Hematopoietic multipotent progenitor cell treated with erythropoietin and hydrocortisone succinate and interleukin-3 and kit ligand, for 6 days (in vitro differentiated cells): ENCODE data around the gene SLC9A7.
"Not testable (repeated sequence)": the region's sequence is repeated elsewhere in the genome, so short reads cannot be mapped to it uniquely, and the experiment has no call there.

Experiments
- DNase-seq: peaks from one replicate; pipeline ENCODE4 v3.0.0-alpha.2; 2015

Gene SLC9A7

GRCh38 chrX:46754036-46754435 is 4.9 kb downstream of the SLC9A7 start:
- DNase-seq = peak; percentile 16

GRCh38 chrX:46750889-46751288 is 8.0 kb downstream of the SLC9A7 start:
- DNase-seq = no peak

GRCh38 chrX:46744009-46744408 is 14.9 kb downstream of the SLC9A7 start:
- no peak for DNase-seq

GRCh38 chrX:46743046-46743445 is 15.9 kb downstream of the SLC9A7 start:
- DNase-seq = peak; percentile 56

GRCh38 chrX:46739736-46740135 is 19.2 kb downstream of the SLC9A7 start:
- no peak for DNase-seq

GRCh38 chrX:46737462-46737861 is 21.5 kb downstream of the SLC9A7 start:
- DNase-seq = no peak

GRCh38 chrX:46737041-46737440 is 21.9 kb downstream of the SLC9A7 start:
- no peak for DNase-seq

GRCh38 chrX:46735622-46736021 is 23.3 kb downstream of the SLC9A7 start:
- DNase-seq = peak; percentile 12

- DNase-seq = no peak
These were observed 25.7 kb downstream of the SLC9A7 start for GRCh38 chrX:46733226-46733625.

- no peak for DNase-seq
These were observed 28.2 kb downstream of the SLC9A7 start for GRCh38 chrX:46730765-46731164.

GRCh38 chrX:46727441-46727840 is 31.5 kb downstream of the SLC9A7 start:
- no peak for DNase-seq

GRCh38 chrX:46723569-46723927 is 35.4 kb downstream of the SLC9A7 start:
- DNase-seq = not testable (repeated sequence)

GRCh38 chrX:46722742-46723568 is 36.0 kb downstream of the SLC9A7 start:
- no peak for DNase-seq

- DNase-seq = no peak
These were observed 42.1 kb downstream of the SLC9A7 start for GRCh38 chrX:46716796-46717195.

GRCh38 chrX:46715997-46716396 is 42.9 kb downstream of the SLC9A7 start:
- no peak for DNase-seq

- DNase-seq = peak; percentile 26
These were observed 43.4 kb downstream of the SLC9A7 start for GRCh38 chrX:46715530-46715929.

GRCh38 chrX:46713672-46714490 is 45.0 kb downstream of the SLC9A7 start:
- DNase-seq = no peak

GRCh38 chrX:46712764-46713163 is 46.2 kb downstream of the SLC9A7 start:
- peak; percentile 42 for DNase-seq

- peak; percentile 20 for DNase-seq
These were observed 47.8 kb downstream of the SLC9A7 start for GRCh38 chrX:46710927-46711623.

GRCh38 chrX:46710425-46710824 is 48.5 kb downstream of the SLC9A7 start:
- no peak for DNase-seq

- no peak for DNase-seq
These were observed 51.5 kb downstream of the SLC9A7 start for GRCh38 chrX:46707274-46707965.

- DNase-seq = peak; percentile 94
These were observed 54.0 kb downstream of the SLC9A7 start for GRCh38 chrX:46704767-46705386.
